B cell (primary cell): ENCODE results near the gene NDC1. TPM values are rescaled to one million over a fixed set of nuclear protein-coding genes. Genes with fewer than 3 reads are reported as not detected.

Source experiments
- ATAC-seq: fragments of 200-7000 bp; cut with Tn5 transposase; one replicate; pipeline ENCODE4 v1.10.0; 2021; ENCODE audit warnings: low read depth, mild to moderate bottlenecking, moderate number of reproducible peaks, moderate library complexity
- CTCF ChIA-PET: fragments of 350-600 bp; sonication (Branson Sonifier 250); formaldehyde crosslinking; loops from one replicate; lab custom pipeline; 2021; ENCODE audit warnings: antibody characterized with exemption, inconsistent platforms; lab: Charles Lee
- POLR2A ChIA-PET: fragments of 350-600 bp; sonication (Branson Sonifier 250); formaldehyde crosslinking; loops from one replicate; lab custom pipeline; 2021; ENCODE audit warnings: antibody characterized with exemption; lab: Charles Lee
- DNase-seq: peaks from one replicate; pipeline ENCODE4 v3.0.0; 2013
- H2AFZ ChIP-seq: 2 replicates; pipeline ENCODE4 v1.6.1; 2012; ENCODE audit warnings: mild to moderate bottlenecking, low read depth, low read length; ENCODE audit not compliant: insufficient read depth, poor library complexity, severe bottlenecking
- H3K27ac ChIP-seq, 2 donors: 1 replicate in 1 of 2; 2 replicates in 1 of 2; pipeline ENCODE4 v1.5.1; 2012 to 2013; ENCODE audit warnings: low read length in 2 of 2, mild to moderate bottlenecking in 2 of 2, moderate library complexity in 1 of 2
- H3K27me3 ChIP-seq, 4 experiments: fragments of 200-600 bp in 1 of 4; sonication (generic) in 1 of 4; replicated peaks in 1 of 4; 1 replicate in 2 of 4; 2 replicates in 2 of 4; pipeline versions ENCODE4 v1.6.1 to v1.7.0; 2013 to 2016; ENCODE audit warnings: low read length in 3 of 4, mild to moderate bottlenecking in 2 of 4, mixed read lengths in 1 of 4, moderate library complexity in 1 of 4; ENCODE audit not compliant: insufficient read depth in 4 of 4, control insufficient read depth in 3 of 4; ENCODE audit errors: control extremely low read depth in 1 of 4
- H3K36me3 ChIP-seq, 2 experiments: replicated peaks in 1 of 2; 1 replicate in 1 of 2; 2 replicates in 1 of 2; pipeline versions ENCODE4 v1.6.1 to v1.7.1; 2013; ENCODE audit warnings: low read length in 1 of 2; ENCODE audit not compliant: insufficient read depth in 2 of 2, control insufficient read depth in 1 of 2; ENCODE audit errors: control extremely low read depth in 1 of 2, extremely low read depth in 1 of 2
- H3K4me1 ChIP-seq, 2 donors: fragments of 200-600 bp in 1 of 2; sonication (generic) in 1 of 2; 1 replicate in 1 of 2; 2 replicates in 1 of 2; pipeline versions ENCODE4 v1.5.1 to v1.6.1; 2013 to 2017; ENCODE audit warnings: low read length in 2 of 2; ENCODE audit not compliant: control insufficient read depth in 2 of 2, insufficient read depth in 2 of 2
- H3K4me2 ChIP-seq: replicated peaks from 2 replicates; pipeline ENCODE3; 2012; ENCODE audit warnings: mild to moderate bottlenecking, low read depth, low read length; ENCODE audit not compliant: poor library complexity, severe bottlenecking
- H3K4me3 ChIP-seq, 5 experiments: fragments of 200-600 bp in 1 of 5; sonication (generic) in 1 of 5; 1 replicate in 3 of 5; 2 replicates in 2 of 5; pipeline versions ENCODE4 v1.5.1 to v1.7.0; 2011 to 2016; ENCODE audit warnings: low read length in 4 of 5, mild to moderate bottlenecking in 4 of 5, low read depth in 2 of 5, control low read depth in 1 of 5, moderate library complexity in 1 of 5; ENCODE audit not compliant: insufficient read depth in 1 of 5; ENCODE audit errors: control extremely low read depth in 1 of 5, extremely low read depth in 1 of 5
- H3K79me2 ChIP-seq: fragments of 200-600 bp; sonication (generic); one replicate; pipeline ENCODE4 v1.6.0; 2016; ENCODE audit warnings: low read length; ENCODE audit not compliant: control insufficient read depth, insufficient read depth
- H3K9ac ChIP-seq: fragments of 200-600 bp; sonication (generic); 2 replicates; pipeline ENCODE4 v1.6.1; 2017; ENCODE audit warnings: mild to moderate bottlenecking, low read length, moderate library complexity
- H3K9me3 ChIP-seq, 3 donors: one replicate each; pipeline versions ENCODE4 v1.6.1 to v1.7.1; 2013; ENCODE audit warnings: low read length in 2 of 3; ENCODE audit not compliant: control insufficient read depth in 2 of 3, insufficient read depth in 1 of 3; ENCODE audit errors: control extremely low read depth in 1 of 3
- H4K20me1 ChIP-seq: 2 replicates; pipeline ENCODE4 v1.6.0; 2012; ENCODE audit warnings: mild to moderate bottlenecking, low read length; ENCODE audit not compliant: insufficient read depth, control insufficient read depth, poor library complexity, severe bottlenecking
- H3K27ac Mint-ChIP-seq: one replicate; pipeline ENCODE4 v1.8.0; 2021; ENCODE audit warnings: mixed read lengths
- H3K27me3 Mint-ChIP-seq: one replicate; pipeline ENCODE4 v1.8.0; 2021; ENCODE audit warnings: mixed read lengths
- H3K4me1 Mint-ChIP-seq: one replicate; pipeline ENCODE4 v1.8.0; 2021; ENCODE audit warnings: mixed read lengths
- H3K4me3 Mint-ChIP-seq: one replicate; pipeline ENCODE4 v1.8.0; 2021; ENCODE audit warnings: mixed read lengths
- H3K9me3 Mint-ChIP-seq: one replicate; pipeline ENCODE4 v1.8.0; 2022; ENCODE audit warnings: mixed read lengths; ENCODE audit not compliant: insufficient read depth
- EZH2 ChIP-seq: IDR thresholded peaks from 2 replicates; pipeline ENCODE4 v1.6.1; 2012; ENCODE audit warnings: borderline replicate concordance, low read depth, mild to moderate bottlenecking, moderate library complexity, low read length; ENCODE audit not compliant: insufficient read depth, poor library complexity, severe bottlenecking
- WGBS: methylation state at CpG from one replicate; pipeline ENCODE4 v1.1.5; 2013; ENCODE audit warnings: missing lambda C conversion rate; ENCODE audit not compliant: insufficient coverage; 5-methylcytosine and 5-hydroxymethylcytosine counted together
- intact Hi-C: fragments of 100-400 bp; cut with micrococcal nuclease; formaldehyde crosslinking; loops from one replicate; pipeline ENCODE4 v1.10.0; 2022
- polyA plus RNA-seq: library from polyadenylated mRNA; depleted of rRNA; stranded (reverse); fragments of >200 nt; gene quantifications from 2 replicates; pipeline ENCODE4 v1.2.3, GENCODE V29; 2012
- total RNA-seq, 2 donors: library from RNA; stranded (reverse); fragments of 120-200 nt in 1 of 2; gene quantifications; 1 replicate in 1 of 2; 2 replicates in 1 of 2; pipeline versions ENCODE4 v1.2.3 to v1.2.4, GENCODE V29; 2013 to 2022
- TF ChIP-seq, protein P1 (sequence below): fragments of 200-600 bp; IDR thresholded peaks from one replicate; pipeline ENCODE4 v1.8.0; 2022; ENCODE audit warnings: antibody characterized with exemption, mild to moderate bottlenecking

NDC1 gene
- total and polyA plus RNA-seq, 2 donors (not counting 1 experiment from before 2014, with no cell fraction given) = 5.0 to 12.0 TPM

DNA sequence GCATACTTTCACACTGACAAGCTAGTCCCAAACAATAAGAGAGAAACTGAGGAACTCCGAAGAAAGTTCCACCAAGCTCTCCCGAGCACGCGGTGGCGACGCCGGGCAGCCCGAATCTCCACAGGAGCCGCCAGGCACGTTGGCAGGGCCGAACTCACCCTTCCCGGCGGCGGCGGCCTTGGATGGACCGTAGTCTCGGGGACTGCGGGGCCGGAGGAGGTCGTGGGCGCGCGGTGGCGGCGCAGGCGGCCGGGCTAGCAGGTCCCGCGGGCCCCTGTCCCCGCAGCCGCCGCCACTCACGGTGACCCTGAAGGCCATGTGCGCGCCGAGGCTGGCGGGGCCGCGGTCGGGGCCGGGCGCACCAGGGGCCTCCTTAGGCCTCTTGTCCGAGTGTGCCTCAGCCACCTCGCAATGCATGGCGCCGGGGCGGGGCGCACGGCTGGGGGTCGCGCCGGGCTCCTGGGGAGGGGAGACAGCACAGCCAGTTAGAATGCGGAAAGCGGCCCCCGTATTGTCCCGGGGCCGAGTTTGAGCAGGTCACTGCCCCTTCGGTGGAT is 100.4 kb downstream of the NDC1 start:
- ATAC-seq (no peak), DNase-seq (peak; percentile 23)
- no peaks in the 10 kb centered on the region for H4K20me1 ChIP-seq
- 6% methylated on average over 58 of the region's 58 CpGs for WGBS
- H3K9ac ChIP-seq = peak overlapping the region; percentile 53
- H3K36me3 ChIP-seq = no peaks in the 10 kb centered on the region
- H2AFZ ChIP-seq = peak overlapping the region; percentile 60
- H3K4me1 Mint-ChIP-seq = peaks cover 11% of the 10 kb centered on the region
- peak overlapping the region; percentile 75 for H3K4me3 Mint-ChIP-seq
- peaks cover 55% of the 10 kb centered on the region for H3K27me3 Mint-ChIP-seq
- no peak overlapping the region for H3K27ac ChIP-seq
- H3K27me3 ChIP-seq = peaks cover 0 to 48% (median 26%) of the 10 kb centered on the region in 4 experiments
- H3K9me3 ChIP-seq = peaks cover 0 to 4% (median 2%) of the 10 kb centered on the region in 3 donors
- peaks cover 2% of the 10 kb centered on the region for H3K9me3 Mint-ChIP-seq
- H3K4me1 ChIP-seq = peaks cover 11 to 20% of the 10 kb centered on the region in 2 donors
- CTCF ChIA-PET = no interaction called here
- H3K4me3 ChIP-seq = peak overlapping the region in 2 of 5 experiments; percentile 29 to 49
- POLR2A ChIA-PET = no interaction called here
- no peaks in the 10 kb centered on the region for H3K79me2 ChIP-seq
- TF ChIP-seq, protein P1, sequence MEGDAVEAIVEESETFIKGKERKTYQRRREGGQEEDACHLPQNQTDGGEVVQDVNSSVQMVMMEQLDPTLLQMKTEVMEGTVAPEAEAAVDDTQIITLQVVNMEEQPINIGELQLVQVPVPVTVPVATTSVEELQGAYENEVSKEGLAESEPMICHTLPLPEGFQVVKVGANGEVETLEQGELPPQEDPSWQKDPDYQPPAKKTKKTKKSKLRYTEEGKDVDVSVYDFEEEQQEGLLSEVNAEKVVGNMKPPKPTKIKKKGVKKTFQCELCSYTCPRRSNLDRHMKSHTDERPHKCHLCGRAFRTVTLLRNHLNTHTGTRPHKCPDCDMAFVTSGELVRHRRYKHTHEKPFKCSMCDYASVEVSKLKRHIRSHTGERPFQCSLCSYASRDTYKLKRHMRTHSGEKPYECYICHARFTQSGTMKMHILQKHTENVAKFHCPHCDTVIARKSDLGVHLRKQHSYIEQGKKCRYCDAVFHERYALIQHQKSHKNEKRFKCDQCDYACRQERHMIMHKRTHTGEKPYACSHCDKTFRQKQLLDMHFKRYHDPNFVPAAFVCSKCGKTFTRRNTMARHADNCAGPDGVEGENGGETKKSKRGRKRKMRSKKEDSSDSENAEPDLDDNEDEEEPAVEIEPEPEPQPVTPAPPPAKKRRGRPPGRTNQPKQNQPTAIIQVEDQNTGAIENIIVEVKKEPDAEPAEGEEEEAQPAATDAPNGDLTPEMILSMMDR = no peak
- no peak for TF ChIP-seq EZH2
- H3K4me2 ChIP-seq = peak overlapping the region; percentile 81
- intact Hi-C loops = no loop called here
- no peak overlapping the region for H3K27ac Mint-ChIP-seq

DNA sequence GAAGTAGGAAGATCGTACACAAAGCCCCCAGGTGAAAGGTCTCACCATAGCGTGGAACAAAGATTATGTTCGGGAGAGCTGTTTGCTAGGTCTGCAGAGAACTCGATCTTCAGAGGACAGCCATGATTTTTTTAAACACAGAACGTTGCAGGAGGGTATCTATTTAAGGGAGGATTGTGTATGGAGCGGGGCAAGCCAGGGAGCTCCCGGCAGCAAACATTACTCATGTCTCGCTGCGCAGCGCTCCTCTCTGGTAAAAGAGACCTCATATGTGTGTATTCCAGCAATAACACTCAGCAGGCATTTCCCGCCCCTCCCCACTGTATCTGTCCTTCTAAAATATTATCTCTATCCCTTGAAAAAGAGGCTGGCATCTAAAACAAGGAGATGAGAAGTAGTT is 101.8 kb downstream of the NDC1 start:
- ChIA-PET CTCF (no interaction called here), POLR2A (no interaction called here)
- no peak overlapping the region for H2AFZ ChIP-seq

More for the DNA sequence above, 101.8 kb downstream of the NDC1 start:
- Histone ChIP-seq H3K79me2 (no peaks in the 10 kb centered on the region), H3K4me2 (no peak overlapping the region), H3K27me3 (peaks cover 0 to 39% (median 22%) of the 10 kb centered on the region in 4 experiments), H3K9me3 (peaks cover 0 to 4% (median 0%) of the 10 kb centered on the region in 3 donors), H3K4me1 (peaks cover 11 to 20% of the 10 kb centered on the region in 2 donors), H3K27ac (no peak overlapping the region), H4K20me1 (no peaks in the 10 kb centered on the region), H3K36me3 (no peaks in the 10 kb centered on the region), H3K9ac (no peak overlapping the region), H3K4me3 (no peak overlapping the region)
- Mint-ChIP-seq H3K4me3 (no peak overlapping the region), H3K4me1 (peaks cover 11% of the 10 kb centered on the region), H3K9me3 (no peaks in the 10 kb centered on the region), H3K27me3 (peaks cover 51% of the 10 kb centered on the region), H3K27ac (no peak overlapping the region)
- TF ChIP-seq, protein P1 = no peak
- TF ChIP-seq EZH2 = no peak
- ATAC-seq (no peak), DNase-seq (no peak)
- 100% methylated on average over 3 of the region's 11 CpGs for whole genome bisulfite sequencing
- intact Hi-C loops = no loop called here
